Keratinocyte (primary cell): ENCODE results near the gene RASGRP3. TPM values are rescaled to one million over a fixed set of nuclear protein-coding genes. Genes with fewer than 3 reads are reported as not detected.

Experiments
- DNase-seq: peaks from one replicate; pipeline ENCODE4 v3.0.0-alpha.2; 2011; ENCODE audit warnings: low read depth, missing footprints, low spot score
- FAIRE-seq: peaks from 2 replicates; lab custom pipeline; 2011; peaks lifted over from hg19 to GRCh38; lab: Jason Lieb, UNC
- H2AFZ ChIP-seq: 2 replicates; pipeline ENCODE4 v1.6.0; 2012; ENCODE audit warnings: low read length, control low read depth, inconsistent platforms; ENCODE audit not compliant: control insufficient read depth
- H3K27ac ChIP-seq: 2 replicates; pipeline ENCODE4 v1.5.1; 2011; ENCODE audit warnings: low read length; ENCODE audit not compliant: control insufficient read depth, insufficient read depth
- H3K27me3 ChIP-seq: 3 replicates; pipeline ENCODE4 v1.6.0; 2011; ENCODE audit warnings: low read length; ENCODE audit not compliant: control insufficient read depth, insufficient read depth; ENCODE audit errors: extremely low read depth
- H3K36me3 ChIP-seq, 2 experiments: 2 replicates in 1 of 2; 3 replicates in 1 of 2; pipeline ENCODE4 v1.5.1; 2011; ENCODE audit warnings: low read length in 2 of 2, mild to moderate bottlenecking in 1 of 2; ENCODE audit not compliant: control insufficient read depth in 2 of 2, insufficient read depth in 2 of 2; ENCODE audit errors: extremely low read depth in 1 of 2
- H3K4me1 ChIP-seq: 3 replicates; pipeline ENCODE4 v1.5.1; 2011; ENCODE audit warnings: low read length; ENCODE audit not compliant: control insufficient read depth, insufficient read depth; ENCODE audit errors: extremely low read depth
- H3K4me2 ChIP-seq: 3 replicates; pipeline ENCODE4 v1.6.0; 2011; ENCODE audit warnings: low read depth, low read length; ENCODE audit not compliant: control insufficient read depth, insufficient read depth; ENCODE audit errors: extremely low read depth
- H3K4me3 ChIP-seq, 3 experiments: fragments of 200-600 bp in 1 of 3; sonication (generic) in 1 of 3; 2 replicates in 2 of 3; 3 replicates in 1 of 3; pipeline ENCODE4 v1.5.1; 2011 to 2016; ENCODE audit warnings: low read length in 3 of 3, mild to moderate bottlenecking in 3 of 3, control low read depth in 2 of 3, inconsistent platforms in 1 of 3, low read depth in 1 of 3, mixed read lengths in 1 of 3, mixed run types in 1 of 3, moderate library complexity in 1 of 3; ENCODE audit not compliant: control insufficient read depth in 2 of 3, insufficient read depth in 2 of 3; ENCODE audit errors: extremely low read depth in 1 of 3
- H3K79me2 ChIP-seq: 2 replicates; pipeline ENCODE4 v1.6.0; 2012; ENCODE audit warnings: low read length; ENCODE audit not compliant: control insufficient read depth, insufficient read depth
- H3K9ac ChIP-seq: 3 replicates; pipeline ENCODE4 v1.6.0; 2011; ENCODE audit warnings: low read length; ENCODE audit not compliant: control insufficient read depth, insufficient read depth; ENCODE audit errors: extremely low read depth
- H3K9me1 ChIP-seq: 3 replicates; pipeline ENCODE4 v1.6.0; 2011; ENCODE audit warnings: low read length; ENCODE audit not compliant: control insufficient read depth, insufficient read depth; ENCODE audit errors: extremely low read depth
- H3K9me3 ChIP-seq: 2 replicates; pipeline ENCODE4 v1.5.1; 2012; ENCODE audit warnings: low read depth, low read length; ENCODE audit not compliant: control insufficient read depth
- H4K20me1 ChIP-seq: 3 replicates; pipeline ENCODE4 v1.6.0; 2011; ENCODE audit warnings: low read length; ENCODE audit not compliant: control insufficient read depth, insufficient read depth; ENCODE audit errors: extremely low read depth
- CTCF ChIP-seq, 3 experiments: IDR thresholded peaks in 1 of 3; conservative IDR thresholded peaks in 1 of 3; optimal IDR thresholded peaks in 1 of 3; 2 replicates in 2 of 3; 3 replicates in 1 of 3; pipeline versions ENCODE3 to v1.5.1; 2011; ENCODE audit warnings: low read length in 3 of 3, mild to moderate bottlenecking in 3 of 3, moderate library complexity in 2 of 3, control low read depth in 1 of 3, inconsistent platforms in 1 of 3; ENCODE audit not compliant: insufficient read depth in 2 of 3; ENCODE audit errors: extremely low read depth in 1 of 3
- EZH2 ChIP-seq: IDR thresholded peaks from one replicate; pipeline ENCODE4 v1.6.1; 2012; ENCODE audit warnings: inconsistent platforms, mild to moderate bottlenecking, low read length, moderate library complexity
- dilution Hi-C: fragments of 300-500 bp; cut with MboI; formaldehyde crosslinking; loops from one replicate; pipeline ENCODE4 v1.7.0; 2020; ENCODE audit warnings: low sequenced_read_pairs; ENCODE audit not compliant: extremely low pct_ligation_motif_present
- polyA plus RNA-seq, 5 experiments: library from polyadenylated mRNA; depleted of rRNA in 3 of 5; stranded (reverse) in 3 of 5; stranded (forward) in 1 of 5; unstranded in 1 of 5; fragments of >200 nt; gene quantifications; 1 replicate in 1 of 5; 2 replicates in 3 of 5; 3 replicates in 1 of 5; pipeline versions ENCODE4 v1.2.1 to v1.2.3, GENCODE V29; 2011 to 2012; ENCODE audit warnings: missing spikeins in 2 of 5, low read depth in 1 of 5, low replicate concordance in 1 of 5

RASGRP3 gene
- polyA plus RNA-seq, 1 donor (not counting 4 experiments of a cell fraction or from before 2014, with no cell fraction given) = 0.56 TPM

GRCh38 chr2:33541243-33541642 lies 64.8 kb downstream of the RASGRP3 start:
- no peaks in the 10 kb centered on the region for H3K9me3 ChIP-seq
- H2AFZ ChIP-seq = no peak overlapping the region
- H3K36me3 ChIP-seq = no peaks in the 10 kb centered on the region
- H3K4me3 ChIP-seq = no peak overlapping the region
- FAIRE-seq (no peak), DNase-seq (no peak)
- TF ChIP-seq CTCF (optimal IDR thresholded peaks at IDR 0.05 in 1 of 3, IDR thresholded peaks at IDR 0.05 in 1 of 3, conservative IDR thresholded peaks at IDR 0.05 in 1 of 3; ENCODE audit: extremely low read depth in 1 of 3, insufficient read depth in 2 of 3, low read length in 3 of 3) (no peak), EZH2 (no peak)
- H3K9ac ChIP-seq = no peak overlapping the region
- H3K27me3 ChIP-seq = no peaks in the 10 kb centered on the region
- no peaks in the 10 kb centered on the region for H4K20me1 ChIP-seq
- H3K9me1 ChIP-seq = no peaks in the 10 kb centered on the region
- no peak overlapping the region for H3K4me2 ChIP-seq
- no peaks in the 10 kb centered on the region for H3K4me1 ChIP-seq
- no peaks in the 10 kb centered on the region for H3K79me2 ChIP-seq
- dilution Hi-C loops = no loop called here
- H3K27ac ChIP-seq = no peak overlapping the region

- Histone ChIP-seq H3K27ac (no peak overlapping the region), H3K9ac (no peak overlapping the region), H3K4me3 (no peak overlapping the region), H3K9me3 (no peaks in the 10 kb centered on the region), H3K36me3 (no peaks in the 10 kb centered on the region), H3K9me1 (no peaks in the 10 kb centered on the region), H3K79me2 (no peaks in the 10 kb centered on the region), H3K27me3 (no peaks in the 10 kb centered on the region), H4K20me1 (no peaks in the 10 kb centered on the region), H2AFZ (no peak overlapping the region), H3K4me2 (no peak overlapping the region), H3K4me1 (no peaks in the 10 kb centered on the region)
- TF ChIP-seq CTCF (optimal IDR thresholded peaks at IDR 0.05 in 1 of 3, IDR thresholded peaks at IDR 0.05 in 1 of 3, conservative IDR thresholded peaks at IDR 0.05 in 1 of 3; ENCODE audit: extremely low read depth in 1 of 3, insufficient read depth in 2 of 3, low read length in 3 of 3) = no peak
- no peak for TF ChIP-seq EZH2
- dilution Hi-C loops = no loop called here
- DNase-seq (no peak), FAIRE-seq (no peak)
Observed at GRCh38 chr2:33550206-33550605, 73.8 kb downstream of the RASGRP3 start.
